ENCODE measurements around the gene DNAJC18.
"Not testable (repeated sequence)": the region's sequence is repeated elsewhere in the genome, so short reads cannot be mapped to it uniquely, and the experiment has no call there.

Gene DNAJC18
- total RNA-seq: 9.1 to 16.5 (median 9.7) reads per million in 4 experiments

DNA sequence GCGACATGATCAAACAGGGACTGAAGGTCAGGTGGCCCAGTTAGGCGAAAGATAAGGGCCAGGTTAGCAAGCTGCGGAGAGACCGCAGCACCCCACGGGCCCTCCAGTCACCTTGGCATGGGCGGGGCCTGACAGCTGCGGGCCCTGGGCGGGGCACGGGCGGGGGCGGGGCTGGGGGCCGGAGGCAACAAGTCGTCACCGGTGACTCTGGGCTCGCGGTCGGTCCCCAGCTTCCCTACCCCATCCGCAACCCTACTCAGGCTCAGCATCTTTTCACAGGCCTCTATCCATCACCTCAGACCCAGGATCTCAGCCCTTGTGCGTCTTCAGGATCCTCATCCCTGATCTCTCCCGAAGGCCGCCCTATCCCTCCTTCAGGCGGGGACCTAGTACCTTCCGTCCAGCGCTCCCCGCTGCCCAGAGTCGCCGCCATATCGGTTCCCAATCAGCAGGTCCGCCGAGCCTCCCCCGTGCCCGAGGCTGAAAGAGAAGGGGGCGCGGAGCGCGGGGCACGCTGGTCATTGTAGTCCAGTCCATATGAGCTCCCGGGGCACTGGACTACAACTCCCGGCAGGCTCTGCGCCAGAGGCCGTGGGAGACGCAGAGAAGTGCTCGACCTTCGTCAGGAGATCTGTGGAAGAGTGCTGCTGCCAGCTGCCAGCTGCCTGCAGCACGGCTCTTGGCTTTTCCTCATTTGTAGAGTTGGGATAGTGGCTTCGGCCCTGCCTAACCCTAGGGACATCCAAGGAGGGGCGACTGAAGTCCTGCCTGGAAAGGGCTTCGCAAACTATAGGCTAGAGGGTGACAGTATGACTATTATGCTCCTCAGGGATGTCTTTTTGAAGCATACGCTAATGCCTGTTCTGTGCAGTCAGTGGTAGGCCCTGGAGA is at the start of gene DNAJC18:
Gene DNAJC18 (minus strand): TSS at position 513 of the 891 bp plus-strand sequence. CDS start 80 bp downstream, at position 433.
- peak; percentile 87 for DNase-seq

DNA sequence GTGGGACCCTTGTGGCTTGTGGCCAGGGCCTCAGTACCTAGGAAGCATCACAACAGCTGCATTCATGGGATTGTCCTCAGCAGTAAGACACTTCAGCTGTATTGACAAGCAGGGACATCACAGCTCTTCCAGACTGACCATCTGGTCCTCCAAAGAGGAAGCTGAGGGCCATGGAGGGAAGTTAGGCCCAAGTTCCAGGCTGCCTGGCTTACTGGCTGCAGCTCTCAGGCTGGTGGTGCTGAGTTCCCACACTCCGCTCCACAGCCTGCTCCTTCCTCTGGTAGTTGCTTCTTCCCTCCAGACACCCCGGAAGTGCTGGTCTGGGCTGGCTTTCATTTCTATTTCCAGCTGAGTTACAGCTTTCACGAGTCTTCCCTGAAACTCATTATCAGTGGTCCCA is 48.9 kb upstream of the DNAJC18 start:
- DNase-seq: no peak

DNA sequence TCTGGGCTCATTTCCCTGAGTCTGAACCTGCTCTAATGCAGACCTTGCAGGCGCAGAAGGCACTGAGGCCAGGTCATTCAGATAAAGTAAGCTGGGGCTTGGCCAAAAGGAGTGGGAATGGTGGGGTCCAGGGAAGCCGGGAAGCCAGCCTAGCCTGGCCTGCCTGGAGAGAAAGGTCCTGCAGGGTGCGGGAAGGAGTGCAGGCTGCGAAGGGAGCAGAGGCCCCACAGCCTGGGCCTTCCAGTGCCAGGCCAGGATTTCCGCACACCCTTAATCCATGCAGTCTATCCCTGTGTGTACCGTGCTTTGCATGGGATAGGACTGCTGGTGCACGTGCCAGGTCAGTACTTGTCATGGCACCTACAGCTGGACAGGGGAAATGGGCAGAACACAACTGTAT is 46.9 kb upstream of the DNAJC18 start:
- DNase-seq: no peak

DNA sequence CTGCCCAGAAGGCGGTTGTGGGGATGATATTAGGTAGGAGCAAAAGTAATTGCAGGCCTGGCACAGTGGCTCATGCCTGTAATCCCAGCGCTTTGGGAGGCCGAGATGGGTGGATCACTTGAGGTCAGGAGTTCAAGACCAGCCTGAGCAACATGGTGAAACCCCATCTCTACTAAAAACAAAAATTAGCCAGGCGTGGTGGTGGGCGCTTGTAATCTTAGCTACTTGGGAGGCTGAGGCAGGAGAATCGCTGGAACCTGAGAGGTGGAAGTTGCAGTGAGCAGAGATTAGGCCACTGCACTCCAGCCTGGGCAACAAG is 43.5 kb upstream of the DNAJC18 start:
- DNase-seq: not testable (repeated sequence)

DNA sequence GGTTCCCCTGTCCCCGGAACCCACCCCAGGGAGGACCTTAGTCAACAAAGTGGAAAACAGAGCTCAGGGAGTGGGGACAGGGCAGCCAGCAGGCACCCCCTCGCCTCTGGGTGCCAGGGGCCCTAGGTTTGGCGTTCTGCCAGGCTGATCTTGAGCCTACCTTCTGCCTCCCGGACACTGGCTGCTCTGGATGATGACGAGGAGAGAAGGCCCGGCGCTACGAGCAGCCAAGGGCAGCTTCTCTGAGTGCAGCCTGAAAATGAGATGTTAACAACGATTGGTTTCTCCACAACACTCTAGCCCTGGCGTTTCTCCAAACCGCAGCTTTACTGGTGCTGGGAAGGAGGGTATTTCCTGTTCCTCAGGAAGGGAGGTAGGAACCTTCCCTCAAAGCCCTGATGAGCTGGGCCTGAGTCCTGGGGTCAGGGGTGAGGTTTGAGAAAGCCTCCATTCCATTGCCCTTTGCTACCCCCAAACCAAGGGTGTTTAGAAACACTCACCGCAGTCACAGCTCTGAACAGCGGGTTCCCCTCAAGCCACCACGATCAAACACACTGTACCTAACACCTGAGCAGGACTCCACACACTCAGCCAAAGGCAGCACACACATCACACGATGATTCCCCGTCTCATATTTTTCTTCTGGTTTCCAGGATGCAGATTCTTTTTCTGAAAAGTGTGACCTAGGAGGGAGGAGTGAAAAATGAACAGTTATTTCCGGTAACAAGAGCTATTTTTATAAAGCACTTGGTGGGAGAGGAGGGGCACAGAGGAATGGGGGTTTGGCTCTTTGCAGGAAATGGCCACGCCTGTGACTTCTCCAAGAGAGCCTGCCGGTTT is 42.9 kb upstream of the DNAJC18 start, which contains the start of gene STING1:
Gene STING1 (minus strand): TSS at position 709 of the 840 bp plus-strand sequence. CDS start 1,054 bp downstream, outside the sequence.
- peak; percentile 51 for DNase-seq

DNA sequence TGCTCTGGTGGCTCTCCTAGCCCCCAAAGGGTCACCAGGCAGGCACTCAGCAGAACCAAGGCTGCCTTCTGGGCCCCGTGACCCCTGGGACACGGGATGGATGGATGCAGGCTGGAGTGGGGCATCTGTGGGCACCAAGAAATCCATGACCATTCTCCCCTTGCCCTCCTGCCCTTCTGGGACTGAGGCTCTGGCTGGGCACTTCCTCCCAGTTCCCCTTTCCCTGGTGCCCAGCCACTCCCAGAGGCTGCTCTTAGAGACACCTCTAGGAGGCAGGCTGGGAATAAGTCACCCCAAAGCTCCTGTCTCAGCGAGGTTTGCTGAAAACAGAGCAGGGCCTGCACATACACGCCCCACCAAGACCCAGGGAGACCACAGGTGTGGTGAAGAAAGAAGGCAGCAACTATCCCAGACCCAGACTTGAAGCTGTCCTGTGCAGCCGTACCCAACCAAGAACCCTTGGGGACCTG is 42.3 kb upstream of the DNAJC18 start:
- DNase-seq: no peak

DNA sequence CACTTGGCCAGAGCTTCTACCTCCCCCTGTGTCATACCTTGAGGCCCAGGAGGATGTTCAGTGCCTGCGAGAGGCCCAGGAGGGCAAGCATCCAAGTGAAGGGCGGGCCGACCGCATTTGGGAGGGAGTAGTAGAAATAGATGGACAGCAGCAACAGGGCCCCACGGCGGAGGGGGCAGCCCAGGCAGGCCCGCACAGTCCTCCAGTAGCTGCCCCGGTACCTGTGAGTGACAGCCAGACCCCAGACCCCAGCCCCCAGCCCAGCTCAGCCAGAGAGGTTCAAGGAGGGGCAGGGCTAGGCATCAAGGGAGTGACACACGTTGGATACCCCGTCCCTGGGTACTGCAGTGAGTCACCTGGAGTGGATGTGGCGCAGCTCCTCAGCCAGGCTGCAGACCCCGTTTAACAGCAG is 41.8 kb upstream of the DNAJC18 start:
- DNase-seq: no peak

DNA sequence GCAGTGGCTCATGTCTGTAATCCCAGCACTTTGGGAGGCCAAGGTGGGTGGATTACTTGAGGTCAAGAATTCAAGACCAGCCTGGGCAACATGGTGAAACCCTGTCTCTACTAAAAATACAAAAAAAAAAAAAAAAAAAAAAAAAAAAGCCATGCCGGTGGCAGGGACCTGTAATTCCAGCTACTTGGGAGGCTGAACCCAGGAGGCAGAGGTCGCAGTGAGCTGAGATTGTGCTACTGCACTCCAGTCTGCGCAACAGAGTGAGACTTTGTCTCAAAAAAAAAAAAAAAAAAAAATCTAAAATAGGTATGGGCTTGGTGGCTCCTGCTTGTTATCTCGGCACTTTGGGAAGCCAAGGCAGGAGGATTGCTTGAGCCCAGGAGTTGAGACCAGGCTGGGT is 40.4 kb upstream of the DNAJC18 start:
- not testable (repeated sequence) for DNase-seq

DNA sequence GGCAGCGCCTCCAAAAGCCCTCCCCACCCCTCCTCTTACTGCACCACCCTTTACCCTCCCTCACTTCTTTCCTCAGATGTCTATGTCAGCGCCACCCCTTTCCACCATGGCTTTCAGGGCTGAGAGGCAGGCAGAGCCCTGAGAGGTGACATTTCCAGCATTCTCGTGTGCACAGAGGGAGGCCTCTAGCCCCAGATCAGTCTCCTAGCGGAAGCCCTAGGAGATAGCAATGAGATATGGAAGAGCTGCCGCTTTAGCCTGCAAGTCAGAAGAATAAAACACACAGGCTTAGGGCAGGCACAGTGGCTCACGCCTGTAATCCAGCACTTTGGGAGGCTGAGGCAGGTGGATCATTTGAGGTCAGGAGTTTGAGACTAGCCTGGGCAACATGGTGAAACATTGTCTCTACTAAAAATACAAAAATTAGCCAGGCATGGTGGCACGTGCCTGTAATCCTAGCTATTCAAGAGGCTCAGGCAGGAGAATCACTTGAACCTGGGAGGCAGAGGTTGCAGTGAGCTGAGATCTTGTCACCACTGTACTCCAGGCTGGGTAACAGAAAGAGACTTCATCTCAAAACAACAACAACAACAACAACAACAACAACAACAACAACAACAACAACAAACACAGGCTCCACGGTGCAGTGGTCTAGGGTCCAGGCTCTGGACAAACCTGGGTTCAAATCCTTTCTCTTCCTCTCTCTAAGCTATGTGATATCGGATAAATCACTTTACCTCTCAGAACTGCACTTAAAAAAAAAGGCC is 39.5 kb upstream of the DNAJC18 start:
- DNase-seq: not testable (repeated sequence)

DNA sequence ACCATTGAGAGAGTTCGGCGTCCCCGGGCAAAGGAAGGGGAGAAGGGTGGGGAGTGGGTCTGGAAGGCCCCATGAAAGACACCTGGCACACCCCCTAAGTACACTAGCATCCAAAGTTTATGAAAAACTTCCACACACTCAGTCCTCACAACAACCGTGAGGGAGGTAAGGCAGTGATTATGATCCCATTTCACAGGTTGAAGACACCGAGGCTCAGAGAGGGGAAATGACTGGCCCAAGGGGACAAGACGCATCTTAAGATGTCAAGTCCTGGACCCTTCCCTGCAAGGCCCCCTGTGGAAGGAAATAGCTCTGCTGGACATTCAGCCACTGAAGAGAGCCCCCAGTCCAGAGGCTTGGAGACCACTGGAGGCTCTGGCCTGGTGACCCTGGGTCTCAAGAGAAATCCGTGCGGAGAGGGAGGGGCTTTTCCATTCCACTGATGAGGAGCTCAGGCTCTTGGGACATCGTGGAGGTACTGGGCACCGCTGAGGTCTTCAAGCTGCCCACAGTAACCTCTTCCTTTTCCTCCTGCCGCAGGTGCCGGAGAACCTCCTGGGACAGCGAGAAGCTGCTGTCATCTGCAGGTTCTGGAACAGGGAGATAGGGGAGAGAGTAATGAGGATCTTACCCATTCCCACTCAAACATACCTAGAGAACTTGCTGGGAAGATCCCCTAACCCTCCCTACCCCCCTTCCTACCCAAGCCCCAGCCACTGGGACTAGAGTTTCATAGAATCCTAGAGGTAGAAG is 36.7 kb upstream of the DNAJC18 start:
- DNase-seq: no peak

DNA sequence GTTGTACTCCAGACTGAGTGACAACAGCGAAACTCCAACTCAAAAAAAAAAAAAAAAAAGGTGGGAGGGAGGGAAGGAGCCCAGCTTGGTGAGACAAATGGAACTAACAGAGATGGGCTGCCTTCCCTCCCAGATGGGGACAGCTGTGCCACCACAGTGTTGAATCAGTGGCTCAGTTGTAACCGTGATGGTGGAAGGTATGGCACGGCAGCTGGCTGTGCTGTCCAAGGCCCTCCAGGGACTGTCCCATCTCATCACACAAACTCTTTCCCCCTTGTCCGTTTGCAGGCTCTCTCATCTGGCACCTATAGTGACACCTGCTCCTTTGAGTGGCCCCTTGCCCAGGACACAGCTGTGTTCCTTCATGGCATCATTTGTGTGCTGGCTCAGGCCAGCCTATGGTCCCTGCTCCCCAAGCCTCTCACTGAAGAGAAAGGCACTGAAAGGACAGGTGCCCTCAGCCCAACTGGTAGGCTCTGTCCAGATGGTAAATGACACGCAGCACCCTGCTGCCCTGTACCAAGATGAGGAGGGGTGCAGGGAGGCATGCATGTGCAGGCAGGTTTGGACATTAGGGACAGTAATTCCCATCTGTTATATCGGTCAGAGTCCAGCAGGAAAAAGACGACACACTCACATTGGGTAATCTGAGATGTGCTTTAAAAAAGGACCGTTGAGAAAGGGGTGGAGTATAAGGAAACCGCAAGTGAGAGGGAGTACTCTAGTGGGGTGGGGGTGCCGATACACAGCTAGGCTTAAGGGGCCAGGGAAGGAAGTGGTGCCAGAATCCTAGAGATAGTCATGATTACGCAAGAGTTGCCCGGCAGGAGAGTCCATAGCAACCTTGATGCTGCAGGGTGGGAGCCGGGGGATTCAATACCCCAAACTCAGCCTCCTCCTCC is 35.8 kb upstream of the DNAJC18 start:
- DNase-seq: no peak

DNA sequence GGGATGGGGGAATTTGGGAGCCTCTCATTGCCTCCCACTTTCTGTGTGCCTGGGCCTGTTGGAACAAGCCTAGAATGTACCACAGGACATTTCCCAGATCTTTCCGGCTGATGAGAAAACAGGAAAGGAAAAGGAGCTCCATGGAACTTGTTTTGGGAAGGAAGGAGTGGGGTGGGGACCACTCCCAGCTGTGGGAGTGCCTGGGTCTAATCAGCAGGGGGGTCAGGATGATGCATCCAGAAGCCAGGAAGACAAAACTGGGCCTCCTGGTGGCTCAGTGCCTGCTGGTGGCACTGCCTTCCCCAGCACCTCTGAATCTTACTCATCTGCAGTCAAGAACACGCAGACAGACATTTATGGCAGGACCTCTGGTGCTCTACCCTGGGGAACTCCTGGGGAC is 34.2 kb upstream of the DNAJC18 start:
- no peak for DNase-seq

DNA sequence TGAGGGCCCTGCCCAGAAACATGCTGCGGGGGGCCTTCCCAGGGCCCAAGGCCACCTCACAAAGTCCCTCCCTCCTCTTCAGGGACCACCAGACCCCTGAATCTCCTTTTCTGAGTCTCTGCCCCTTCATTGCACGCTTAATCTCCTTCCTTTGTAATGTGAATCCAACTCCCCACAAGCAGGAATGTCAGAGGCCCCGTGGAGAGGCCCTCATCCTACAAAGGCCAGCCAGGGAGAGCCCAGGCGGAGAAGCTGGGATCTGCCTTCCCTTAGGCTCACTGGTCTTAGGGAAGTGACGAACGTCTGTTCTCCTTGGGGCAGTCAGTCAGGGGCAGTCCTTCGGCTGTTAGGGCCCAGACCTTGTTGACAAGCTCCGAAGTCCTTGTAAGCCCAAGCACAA is 33.8 kb upstream of the DNAJC18 start:
- no peak for DNase-seq

DNA sequence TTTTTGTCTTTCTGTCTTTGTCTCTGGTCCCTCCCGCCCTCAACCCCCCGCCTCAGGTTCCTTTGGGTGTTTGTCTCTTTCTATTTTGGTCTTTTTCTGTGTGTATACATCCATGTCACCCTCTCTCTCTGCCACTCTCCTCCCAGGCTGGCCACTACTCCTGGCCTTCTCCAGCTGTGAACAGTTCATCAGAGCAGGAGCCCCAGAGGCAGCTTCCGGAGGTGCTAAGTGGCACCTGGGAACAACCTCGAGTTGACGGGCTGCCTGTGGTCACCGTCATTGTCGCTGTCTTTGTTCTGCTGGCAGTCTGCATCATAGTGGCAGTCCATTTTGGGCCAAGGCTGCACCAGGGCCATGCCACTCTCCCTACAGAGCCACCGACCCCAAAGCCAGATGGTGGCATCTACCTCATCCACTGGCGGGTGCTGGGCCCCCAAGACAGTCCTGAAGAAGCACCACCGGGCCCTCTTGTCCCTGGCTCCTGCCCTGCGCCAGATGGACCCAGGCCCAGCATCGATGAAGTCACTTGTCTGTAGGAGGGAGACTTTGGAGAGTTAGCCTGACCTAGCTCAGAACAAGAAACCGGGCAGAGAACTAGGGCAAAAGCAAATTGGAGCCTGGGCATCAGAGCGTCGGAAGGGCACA is 33.2 kb upstream of the DNAJC18 start:
- no peak for DNase-seq

DNA sequence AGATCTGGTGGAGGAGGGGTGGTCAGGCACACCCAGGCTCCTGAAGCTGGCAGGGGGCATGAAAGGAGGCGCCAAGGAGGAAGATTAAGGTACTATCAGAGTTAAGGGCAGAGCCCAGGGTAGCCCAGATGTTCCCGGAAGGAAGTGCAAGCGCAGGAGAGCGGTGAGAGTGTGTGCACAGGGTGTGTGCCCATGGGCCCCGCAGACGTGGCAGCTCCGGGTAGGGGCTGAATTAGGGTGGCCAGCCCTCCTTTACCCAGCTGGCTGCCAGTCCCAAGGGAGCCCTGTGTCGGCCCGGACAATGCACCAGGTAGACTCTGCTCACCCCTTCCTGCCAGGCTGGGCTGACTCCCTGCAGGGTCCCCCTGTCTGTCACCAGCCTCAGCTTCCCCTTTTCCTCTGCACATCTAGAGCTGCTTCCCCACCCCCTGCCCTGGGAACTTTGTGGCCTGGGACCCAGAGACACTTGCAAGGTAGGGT is 31.5 kb upstream of the DNAJC18 start, which contains the start of gene SMIM33:
Gene SMIM33 (plus strand): TSS at position 184 of the 480 bp plus-strand sequence. CDS start 118 bp downstream, at position 302.
- no peak for DNase-seq

DNA sequence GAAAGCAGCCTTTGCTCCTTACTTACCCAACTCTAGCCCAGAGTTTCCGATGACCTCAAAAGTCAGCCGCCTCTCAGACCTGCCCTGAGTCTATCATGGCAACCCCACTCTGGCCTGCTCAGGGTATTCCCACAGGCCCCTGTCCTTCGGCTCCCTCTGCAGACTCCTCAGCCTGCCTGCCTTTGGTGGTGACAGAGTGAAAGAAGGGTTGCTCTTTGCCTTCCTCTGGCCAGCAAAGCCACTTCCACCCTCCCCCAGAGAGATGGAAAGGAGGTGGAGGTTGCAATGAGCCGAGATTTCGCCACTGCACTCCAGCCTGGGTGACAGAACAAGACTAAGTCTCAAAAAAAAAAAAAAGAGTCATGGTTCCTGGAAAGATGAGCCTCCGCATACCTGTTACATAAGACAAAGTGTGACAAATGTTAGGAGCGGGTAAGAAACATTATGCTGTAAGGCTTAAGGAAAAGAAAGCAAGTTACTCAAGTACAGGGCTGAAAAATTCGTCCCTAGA is 29.2 kb upstream of the DNAJC18 start:
- no peak for DNase-seq

DNA sequence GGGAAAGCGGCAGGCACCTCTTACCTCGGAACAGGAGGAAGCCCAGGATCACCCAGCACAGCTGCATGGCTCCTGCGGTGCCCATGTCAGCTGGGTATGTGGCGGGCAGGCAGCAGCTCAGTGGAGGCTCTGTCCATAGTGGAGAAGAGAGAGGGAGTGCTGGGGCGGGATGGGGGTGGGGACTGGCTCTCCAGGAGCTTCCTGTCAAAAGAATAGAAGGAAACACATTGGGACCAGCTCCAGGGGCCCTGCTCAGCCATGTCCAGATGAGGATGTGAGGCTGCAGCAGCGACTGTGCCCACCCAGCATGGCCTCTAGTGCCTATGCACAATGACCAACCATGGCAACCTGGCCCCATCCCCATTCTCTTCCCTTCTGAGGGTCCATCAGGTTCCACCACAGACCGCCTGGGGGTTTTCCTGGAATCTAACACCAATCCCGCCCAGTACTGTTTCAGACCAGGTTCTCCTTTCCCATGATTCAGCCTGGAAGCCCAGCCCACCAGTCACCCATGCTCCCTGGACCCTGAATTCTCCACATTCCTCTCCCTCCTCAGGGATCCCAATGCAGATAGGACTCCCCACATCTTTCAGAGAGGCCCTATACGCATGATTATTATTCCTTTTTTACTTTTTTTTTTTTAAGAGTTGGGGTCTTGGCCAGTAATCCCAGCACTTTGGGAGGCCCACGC is 23.4 kb upstream of the DNAJC18 start, which contains the start of gene ECSCR:
Gene ECSCR (minus strand): TSS at position 158 of the 691 bp plus-strand sequence. CDS start 73 bp downstream, at position 85.
- no peak for DNase-seq

DNA sequence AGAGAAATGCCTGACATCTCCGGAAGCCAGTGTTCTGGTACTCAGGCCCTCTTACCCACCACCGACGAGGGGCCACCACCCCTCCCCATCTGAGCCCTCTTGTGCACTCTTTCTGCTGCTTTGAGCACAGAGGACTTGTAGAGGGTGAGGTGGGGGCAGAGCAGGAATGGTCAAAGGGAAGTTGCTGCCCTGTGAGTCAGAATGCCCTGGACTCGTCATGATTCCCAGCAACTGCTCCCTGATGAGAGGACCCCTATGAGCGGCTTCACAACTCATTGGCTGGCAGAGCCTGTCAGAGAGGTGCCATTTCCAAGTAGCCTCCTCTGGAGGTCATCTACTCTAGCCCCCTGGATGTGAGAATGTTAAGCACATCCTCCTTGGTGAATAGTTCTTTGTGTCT is 22.4 kb upstream of the DNAJC18 start:
- DNase-seq: no peak

DNA sequence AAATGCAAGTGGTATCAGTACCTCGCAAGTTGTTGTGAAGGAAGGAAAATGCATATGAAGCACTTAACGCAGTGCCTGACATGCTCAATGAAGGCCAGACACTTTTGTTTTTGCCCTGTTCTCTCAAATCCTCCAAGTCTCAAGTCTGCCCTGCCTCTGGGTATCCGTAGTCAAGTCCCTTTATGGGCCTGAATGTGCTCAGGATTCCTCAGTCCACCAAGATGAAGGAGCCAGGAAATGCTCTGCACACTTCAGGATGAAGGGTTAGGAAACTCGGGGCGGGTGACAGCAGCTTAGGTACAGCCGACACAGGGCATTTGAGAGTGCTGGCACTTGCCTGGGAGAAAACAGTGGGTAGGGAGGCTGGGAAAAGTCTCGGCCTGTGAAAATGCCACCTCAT is 21.9 kb upstream of the DNAJC18 start:
- DNase-seq: no peak

Data from effector CD8-positive, alpha-beta T cell (primary cell).